GM18858 (cell line): ENCODE measurements around the gene TTLL12.
"Not testable (repeated sequence)": the region's sequence is repeated elsewhere in the genome, so short reads cannot be mapped to it uniquely, and the experiment has no call there.

Experiments
- ATAC-seq: cut with Tn5 transposase; IDR thresholded peaks from one replicate; pipeline ENCODE4 v1.9.1; 2021; ENCODE audit not compliant: unreplicated experiment

The TTLL12 gene

GRCh38 chr22:43157874-43158546 lies 28.9 kb downstream of the TTLL12 start:
- no peak for ATAC-seq

GRCh38 chr22:43156413-43156812 lies 30.5 kb downstream of the TTLL12 start:
- ATAC-seq = no peak

- ATAC-seq = no peak
Measured at GRCh38 chr22:43155789-43156188, 31.1 kb downstream of the TTLL12 start.

- ATAC-seq = no peak
Measured at GRCh38 chr22:43154887-43155536, 31.9 kb downstream of the TTLL12 start.

GRCh38 chr22:43153899-43154298 lies 33.0 kb downstream of the TTLL12 start:
- no peak for ATAC-seq

GRCh38 chr22:43152357-43153071 lies 34.4 kb downstream of the TTLL12 start:
- ATAC-seq = no peak

GRCh38 chr22:43152003-43152356 lies 35.0 kb downstream of the TTLL12 start:
- no peak for ATAC-seq

- ATAC-seq = no peak
Measured at GRCh38 chr22:43151251-43152002, 35.5 kb downstream of the TTLL12 start, which contains the start of gene TSPO. Gene TSPO (plus strand): TSS chr22:43151559. CDS start chr22:43159239, 7,680 bp downstream.

- ATAC-seq = no peak
Measured at GRCh38 chr22:43150731-43151206, 36.2 kb downstream of the TTLL12 start.

GRCh38 chr22:43148581-43148980 lies 38.4 kb downstream of the TTLL12 start:
- ATAC-seq = no peak

GRCh38 chr22:43147821-43148220 lies 39.1 kb downstream of the TTLL12 start:
- ATAC-seq = no peak

GRCh38 chr22:43146332-43146731 lies 40.6 kb downstream of the TTLL12 start:
- ATAC-seq = not testable (repeated sequence)

- not testable (repeated sequence) for ATAC-seq
Measured at GRCh38 chr22:43145371-43145770, 41.6 kb downstream of the TTLL12 start.

- no peak for ATAC-seq
Measured at GRCh38 chr22:43144949-43145348, 42.0 kb downstream of the TTLL12 start.

- ATAC-seq = no peak
Measured at GRCh38 chr22:43142880-43143562, 43.9 kb downstream of the TTLL12 start, which contains the start of gene MCAT. Gene MCAT (minus strand): TSS chr22:43143398. CDS start chr22:43143348, 50 bp downstream.

- no peak for ATAC-seq
Measured at GRCh38 chr22:43136801-43137200, 50.1 kb downstream of the TTLL12 start.

GRCh38 chr22:43136255-43136654 lies 50.7 kb downstream of the TTLL12 start:
- no peak for ATAC-seq

GRCh38 chr22:43135565-43135964 lies 51.4 kb downstream of the TTLL12 start:
- no peak for ATAC-seq

GRCh38 chr22:43134553-43134952 lies 52.4 kb downstream of the TTLL12 start:
- ATAC-seq = no peak

- no peak for ATAC-seq
Measured at GRCh38 chr22:43133401-43133800, 53.5 kb downstream of the TTLL12 start.
